ENCODE measurements around the gene NR2E3.

The NR2E3 gene
- 0 reads per million in 2 donors for total RNA-seq

DNA sequence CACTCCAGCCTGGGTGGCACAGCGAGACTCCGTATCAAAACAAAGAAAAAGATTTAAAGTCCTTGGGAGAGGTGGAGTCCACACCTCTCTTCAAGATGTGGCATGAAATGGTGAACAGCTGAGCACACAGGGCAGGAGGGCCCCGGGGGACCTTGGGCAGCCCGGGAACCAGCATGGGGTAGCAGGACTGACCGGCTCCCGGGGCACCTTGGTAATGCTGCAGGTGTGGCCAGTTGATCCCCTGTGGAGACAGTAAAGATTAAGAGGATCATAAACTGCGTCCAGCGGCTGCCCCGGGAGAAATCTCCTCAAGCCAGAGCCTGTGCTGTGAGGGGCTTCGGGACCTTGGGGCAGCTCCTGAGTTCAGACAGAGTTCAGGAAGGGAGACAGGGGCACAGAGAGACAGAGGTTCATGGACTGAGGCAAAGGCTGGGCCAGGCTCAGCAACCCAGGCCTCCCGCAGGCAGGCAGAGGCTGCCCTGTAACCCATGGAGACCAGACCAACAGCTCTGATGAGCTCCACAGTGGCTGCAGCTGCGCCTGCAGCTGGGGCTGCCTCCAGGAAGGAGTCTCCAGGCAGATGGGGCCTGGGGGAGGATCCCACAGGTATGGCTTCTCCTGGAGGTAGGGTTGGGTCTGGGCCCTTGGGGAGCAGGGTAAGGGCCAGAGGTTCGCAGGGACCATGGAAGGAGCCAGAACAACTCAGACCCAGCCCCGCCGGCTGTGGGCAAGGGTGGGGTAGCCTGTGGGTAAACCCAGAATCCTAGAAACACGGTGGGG lies at the start of gene NR2E3:
TSS of gene NR2E3 (plus strand) at position 299 of the 780 bp plus-strand sequence. CDS start at position 489, 190 bp downstream.
- DNase-seq, result no peak

DNA sequence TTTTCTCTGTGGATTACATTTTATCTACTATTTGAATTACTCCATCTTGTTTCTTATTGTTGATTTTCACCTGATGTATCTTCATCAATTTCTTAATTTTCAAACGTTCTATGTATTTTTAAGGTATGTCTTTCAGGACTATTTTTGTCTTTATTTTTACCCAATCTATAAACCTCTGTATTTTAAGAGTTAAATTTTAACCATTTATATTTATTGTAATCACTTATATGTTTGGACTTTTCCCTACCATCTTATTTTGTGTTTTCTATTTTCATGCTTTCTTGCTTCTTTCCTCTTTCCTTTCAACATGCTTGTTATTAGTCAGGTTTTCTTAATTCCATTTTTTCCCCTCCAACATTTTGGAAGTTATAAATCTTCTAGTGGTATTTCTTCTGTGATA lies 49.5 kb upstream of the NR2E3 start:
- no peak for DNase-seq

DNA sequence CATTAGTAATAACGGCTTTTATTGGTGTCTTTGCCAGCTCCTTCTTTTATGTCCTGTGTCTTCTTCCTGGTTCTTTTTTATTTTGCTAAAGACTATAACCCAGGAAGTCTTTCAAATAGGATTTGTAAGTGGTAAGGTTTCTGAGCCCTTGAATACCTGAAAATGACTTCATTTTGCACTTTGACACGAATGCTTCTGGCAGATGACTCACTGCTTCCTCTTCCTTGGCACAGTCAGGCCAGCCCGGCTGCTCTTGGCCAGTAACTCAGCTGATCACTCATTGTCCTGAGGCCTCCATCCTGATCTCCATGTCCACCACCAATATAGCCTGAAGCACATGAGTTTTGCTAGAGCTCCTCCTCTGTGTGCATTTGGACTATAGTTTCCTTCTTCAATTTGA lies 48.7 kb upstream of the NR2E3 start:
- DNase-seq, result no peak

DNA sequence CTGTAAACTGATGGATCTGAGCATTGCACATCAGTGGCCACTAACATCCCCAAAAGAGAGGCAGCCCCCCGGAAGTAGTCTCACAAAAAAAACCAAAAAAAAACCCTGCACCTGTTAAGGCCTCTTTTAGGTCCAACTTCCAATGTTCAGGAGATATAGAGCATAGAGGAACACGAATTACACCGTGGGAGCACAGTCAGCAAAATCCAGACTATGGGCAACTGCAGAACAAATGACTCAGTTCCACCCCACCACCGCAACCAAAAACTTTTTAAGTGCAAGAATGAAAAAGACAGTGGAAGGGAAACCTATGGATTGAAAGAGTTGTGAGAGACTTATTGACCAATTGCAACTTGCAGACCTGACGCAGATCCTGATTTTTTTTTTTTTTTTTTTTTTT lies 42.2 kb upstream of the NR2E3 start:
- no peak for DNase-seq

DNA sequence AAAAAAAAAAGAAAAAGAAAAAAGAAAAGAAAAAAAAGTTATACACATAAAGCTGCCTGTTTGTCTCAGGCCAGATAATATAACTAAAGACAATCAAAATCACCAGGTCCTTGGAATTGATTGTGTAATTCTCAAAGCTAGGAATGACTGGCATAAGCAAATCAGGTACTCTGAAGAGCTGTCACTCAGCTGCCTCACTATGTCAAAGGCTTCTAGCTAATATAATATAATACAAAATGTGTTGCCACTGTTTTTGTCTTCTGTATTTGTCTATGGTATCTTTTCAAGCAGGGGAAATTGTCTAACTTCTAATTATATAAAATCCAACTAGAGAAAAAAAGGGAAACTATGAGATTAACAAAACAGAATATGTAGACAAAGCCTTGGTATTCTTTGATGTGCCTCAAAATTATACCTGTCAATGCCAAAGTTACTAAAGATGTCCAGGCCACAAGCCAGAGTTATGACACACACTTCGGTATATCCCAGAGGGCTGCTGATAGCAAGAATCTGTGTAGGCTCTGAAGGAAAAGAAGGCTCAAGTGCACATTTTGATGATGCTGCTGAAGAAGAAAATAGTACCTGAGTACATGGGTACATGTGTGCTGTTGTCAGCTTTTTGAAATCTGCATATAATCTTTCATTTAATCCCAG lies 37.0 kb upstream of the NR2E3 start:
- DNase-seq, result no peak

DNA sequence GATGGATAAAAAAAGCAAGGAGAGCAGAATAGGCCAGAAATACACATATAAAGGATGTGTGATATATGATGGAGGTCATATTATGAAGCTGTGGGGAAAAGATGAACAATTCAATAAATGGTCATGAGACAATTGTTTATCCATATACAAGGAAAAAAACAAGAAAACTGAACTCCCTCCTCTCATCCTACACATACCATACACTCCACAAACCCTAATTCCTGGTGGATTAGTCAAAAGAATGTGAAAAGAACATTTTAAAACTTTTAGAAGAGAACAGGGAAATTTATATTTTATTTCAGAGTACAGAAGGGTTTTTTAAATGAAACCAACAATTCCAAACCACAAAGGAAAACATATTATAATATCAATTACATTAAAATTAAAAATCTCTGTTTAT lies 34.5 kb upstream of the NR2E3 start:
- DNase-seq, result no peak

DNA sequence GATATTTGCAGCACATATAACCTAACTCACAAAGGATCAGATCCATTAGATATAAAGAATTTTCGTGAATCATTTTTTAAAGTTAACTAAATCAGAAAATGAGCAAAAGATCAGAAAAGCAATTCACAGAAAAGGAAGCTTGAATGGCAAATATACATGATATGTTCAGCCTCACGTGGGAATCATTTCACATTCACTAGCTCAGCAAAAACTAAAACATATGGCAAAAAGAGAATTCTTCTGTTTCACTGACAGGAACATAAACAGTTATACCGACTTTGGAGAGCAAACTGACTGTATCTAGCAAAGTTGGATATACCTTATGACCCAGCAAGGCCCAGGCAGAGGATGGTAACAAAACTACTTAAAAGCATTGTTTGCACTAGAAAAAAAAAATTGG lies 34.0 kb upstream of the NR2E3 start:
- no peak for DNase-seq

DNA sequence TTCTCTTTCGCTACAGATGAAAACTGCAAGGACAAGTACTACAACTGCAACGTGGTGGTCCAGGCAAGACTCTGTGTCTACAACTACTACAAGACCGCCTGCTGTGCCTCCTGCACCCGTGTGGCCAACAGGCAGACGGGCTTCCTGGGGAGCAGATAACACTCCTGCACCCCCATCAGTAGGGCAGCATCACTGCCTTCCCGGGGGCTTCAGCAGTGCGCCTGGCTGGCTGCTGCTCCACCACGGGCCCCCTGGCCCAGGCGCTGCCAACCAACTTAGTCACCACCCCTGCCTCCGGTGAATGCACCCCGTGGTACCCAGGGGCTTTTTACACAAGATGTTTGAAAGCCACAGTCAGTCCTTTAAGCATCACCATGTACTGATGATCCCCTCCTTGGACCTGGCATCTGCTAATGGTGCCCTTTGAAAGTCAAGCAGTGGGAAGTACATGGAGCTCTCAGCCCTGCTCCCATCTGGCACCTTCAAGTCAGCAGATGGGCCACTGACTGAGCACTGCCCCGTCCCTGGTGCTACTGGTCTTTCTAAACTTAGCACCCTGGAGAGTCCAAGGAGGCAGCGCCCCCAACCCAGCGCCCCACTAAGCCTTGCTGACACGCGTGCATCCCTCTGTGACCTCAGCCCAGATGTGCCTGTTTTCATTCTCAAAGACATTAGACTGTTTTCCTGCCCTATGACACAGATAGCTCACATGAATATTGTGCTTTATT lies 33.0 kb upstream of the NR2E3 start:
- no peak for DNase-seq

DNA sequence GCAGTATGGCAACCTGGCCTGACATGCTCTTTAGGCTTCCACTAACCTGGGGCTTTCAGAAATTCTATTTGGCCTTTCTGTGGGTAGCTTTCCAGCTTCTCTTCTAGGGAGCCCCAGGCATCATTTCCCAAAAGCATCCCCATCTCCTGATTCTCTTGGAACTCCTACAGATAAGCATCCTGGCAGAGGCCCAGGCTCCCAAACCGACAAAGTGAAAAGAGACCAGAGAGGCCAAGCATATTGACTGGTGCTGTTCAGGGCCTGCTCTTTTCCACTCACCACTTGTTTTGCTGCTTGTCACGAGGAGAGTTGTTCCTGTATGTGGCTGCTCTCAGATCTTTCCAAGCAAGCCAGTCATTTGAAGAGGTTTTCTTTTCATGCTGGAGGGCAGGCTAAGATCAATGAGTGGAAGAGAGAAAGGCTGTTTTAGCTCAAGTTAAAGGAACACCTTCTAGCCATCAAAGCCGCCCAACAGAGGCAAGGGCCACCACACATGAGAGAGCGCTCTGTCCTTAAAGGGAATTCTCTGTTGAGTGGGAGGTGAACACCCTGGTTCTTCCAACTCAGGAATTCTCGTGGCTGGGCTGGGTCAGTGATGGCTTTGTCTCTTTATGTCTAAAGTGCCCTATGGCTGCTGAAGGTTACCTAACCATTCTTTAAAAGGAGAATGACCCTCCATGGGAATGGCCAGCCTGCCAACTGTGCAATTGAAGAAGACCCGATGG lies 31.1 kb upstream of the NR2E3 start:
- no peak for DNase-seq

DNA sequence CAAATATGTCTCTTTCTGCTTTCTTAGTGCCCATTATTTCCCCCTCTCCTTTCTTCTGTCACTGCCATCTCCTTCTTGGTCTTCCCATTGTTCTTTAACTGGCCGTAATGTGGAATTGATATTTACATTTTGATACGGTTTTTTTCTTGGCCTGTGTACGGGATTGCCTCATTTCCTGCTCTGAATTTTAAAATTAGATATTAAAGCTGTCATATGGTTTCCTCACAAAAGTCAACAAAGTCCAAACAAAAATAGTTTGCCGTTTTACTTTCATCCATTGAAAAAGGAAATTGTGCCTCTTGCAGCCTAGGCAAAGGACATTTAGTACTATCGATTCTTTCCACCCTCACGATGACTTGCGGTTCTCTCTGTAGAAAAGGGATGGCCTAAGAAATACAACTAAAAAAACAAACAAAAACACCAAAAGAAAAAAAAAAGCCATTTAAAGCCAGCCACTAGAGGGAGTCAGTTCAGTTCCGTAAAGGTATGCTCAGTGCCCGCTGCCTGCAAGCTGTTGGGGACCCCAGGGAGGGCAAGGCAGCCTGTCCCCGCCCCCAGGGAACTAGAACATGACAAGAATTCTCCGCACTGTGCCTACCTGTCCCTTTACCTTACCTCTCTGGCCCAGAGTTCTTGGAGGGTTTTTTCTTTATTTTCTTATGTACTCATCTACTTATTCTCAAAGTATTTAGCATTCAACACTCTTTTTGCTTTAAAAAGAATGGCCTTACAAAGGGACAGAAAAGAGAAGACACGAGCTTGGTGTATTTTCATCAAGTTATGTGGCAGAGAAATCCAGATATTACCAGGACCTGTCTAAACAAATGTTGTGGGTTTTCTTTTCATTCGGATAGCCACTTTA lies 30.0 kb upstream of the NR2E3 start:
- DNase-seq, result no peak

DNA sequence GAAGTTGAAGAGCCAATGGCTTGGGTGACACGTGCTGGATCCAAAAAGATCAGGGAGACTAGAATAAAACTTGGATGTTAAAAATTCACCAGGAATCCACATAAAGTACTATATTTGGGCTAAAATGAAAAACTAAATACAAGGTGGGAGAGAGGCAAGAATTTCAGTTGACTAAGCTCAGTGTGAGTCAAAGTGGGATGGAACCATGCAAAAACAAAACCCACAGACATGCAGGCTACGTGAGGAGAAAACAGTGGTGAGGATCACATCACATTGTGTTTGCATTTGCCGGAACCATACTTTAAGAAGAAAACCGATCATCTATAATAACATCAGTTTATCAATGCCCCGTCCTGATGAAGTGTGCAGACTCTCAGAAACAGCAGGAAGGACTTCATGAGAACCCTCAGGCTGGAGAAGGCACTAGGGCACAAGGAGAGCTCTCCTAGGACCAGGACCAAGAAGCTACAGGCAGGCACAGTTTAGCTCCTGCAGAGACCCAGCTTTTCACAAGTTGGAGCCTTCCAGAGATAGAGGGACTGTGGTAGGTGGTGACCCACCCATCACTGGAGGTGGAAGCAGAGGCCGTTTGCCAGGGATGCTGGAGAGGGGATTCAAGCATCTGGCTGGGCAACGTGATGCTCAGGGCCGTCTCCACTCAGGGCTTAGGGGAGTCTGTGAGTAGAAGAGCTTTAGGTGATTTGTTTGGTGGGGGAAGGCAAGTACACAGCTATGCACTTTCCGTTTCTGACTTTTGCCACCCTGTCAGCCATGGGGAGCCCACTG lies 29.0 kb upstream of the NR2E3 start:
- DNase-seq, result no peak

DNA sequence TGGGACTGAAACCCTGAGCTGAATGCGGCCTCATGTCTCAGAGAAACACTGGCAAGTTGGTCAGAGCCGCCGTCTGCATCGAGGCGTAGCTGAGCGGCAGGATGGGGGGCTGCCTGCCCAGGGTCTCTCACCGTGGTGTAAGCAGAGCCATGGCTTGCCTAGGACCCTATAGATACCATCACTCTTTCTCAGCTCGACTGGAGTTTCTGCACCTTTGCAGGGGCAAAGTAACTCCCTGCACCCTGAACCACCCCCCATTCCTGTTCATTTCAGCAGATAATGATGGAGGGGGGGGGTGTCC lies 28.4 kb upstream of the NR2E3 start:
- no peak for DNase-seq

DNA sequence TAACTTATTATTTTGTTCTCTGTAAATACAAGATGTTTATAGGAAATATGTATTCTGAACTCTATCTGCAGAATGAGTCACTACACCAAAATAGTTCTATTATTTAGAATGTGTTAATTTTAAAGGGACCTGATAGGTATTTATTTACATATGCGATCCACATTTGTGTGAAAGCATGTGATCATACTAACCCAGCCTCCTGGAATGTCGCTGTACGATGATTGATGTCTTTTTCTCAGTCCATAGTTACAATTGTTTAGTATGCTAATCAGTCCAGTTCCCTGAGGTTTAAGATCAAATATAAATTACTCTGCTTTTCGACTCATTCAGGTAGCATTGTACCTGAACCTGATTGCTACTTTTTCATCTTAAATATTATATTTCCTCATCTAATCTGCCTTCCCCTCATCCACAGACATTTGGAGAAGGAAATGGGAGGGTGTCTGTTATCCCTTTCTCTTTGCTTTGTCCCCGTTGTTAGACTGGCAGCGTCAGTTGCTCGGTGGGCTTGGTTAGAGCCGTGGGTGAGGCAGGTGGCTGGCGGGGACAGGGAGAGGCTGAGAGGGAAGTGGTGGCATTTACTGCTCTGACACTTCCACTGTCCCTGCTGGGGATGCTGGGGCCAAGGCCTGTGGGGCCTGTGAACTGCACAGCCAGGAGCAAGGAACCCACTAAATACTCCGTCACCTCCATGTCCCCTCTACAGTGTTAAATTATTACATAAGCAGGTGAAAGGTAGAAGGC lies 27.8 kb upstream of the NR2E3 start:
- DNase-seq, result no peak

DNA sequence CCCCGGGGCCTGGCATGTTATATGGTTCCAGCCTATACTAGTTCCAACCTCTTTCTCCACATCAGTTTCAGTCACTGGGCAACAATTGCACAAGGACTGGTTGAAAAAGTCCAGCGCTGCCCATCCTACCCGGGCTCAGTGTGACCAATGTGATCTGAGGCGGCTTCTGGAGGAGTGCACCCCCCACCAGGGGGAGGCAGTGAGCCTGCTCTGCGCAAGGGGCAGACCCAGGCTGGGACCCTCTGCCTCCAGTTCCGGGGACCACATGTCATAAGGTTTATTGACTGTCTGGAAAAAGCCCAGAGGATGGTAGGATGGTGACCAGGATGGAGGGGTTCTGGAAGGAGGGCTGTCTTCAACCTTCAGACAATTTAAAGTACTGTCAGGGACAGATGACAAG lies 25.6 kb upstream of the NR2E3 start:
- no peak for DNase-seq

DNA sequence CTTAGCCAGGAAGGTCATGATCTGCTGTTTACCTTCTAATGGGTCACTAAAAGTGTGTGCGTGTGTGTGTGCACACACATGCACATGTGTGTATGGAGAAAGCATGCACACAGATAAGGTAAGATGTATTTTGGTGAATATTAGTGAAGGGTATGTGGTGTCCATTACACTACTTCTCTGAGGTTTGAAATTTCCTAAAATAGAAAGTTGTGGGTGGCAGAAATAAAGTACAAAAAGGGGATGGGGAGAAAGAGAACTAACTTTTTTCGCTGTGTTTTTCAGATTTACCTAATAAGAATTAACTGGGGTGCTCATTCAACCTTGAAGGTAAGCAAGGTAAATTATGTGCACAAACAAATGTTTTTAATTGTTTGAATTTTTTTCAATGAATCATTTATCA lies 24.4 kb upstream of the NR2E3 start:
- no peak for DNase-seq

DNA sequence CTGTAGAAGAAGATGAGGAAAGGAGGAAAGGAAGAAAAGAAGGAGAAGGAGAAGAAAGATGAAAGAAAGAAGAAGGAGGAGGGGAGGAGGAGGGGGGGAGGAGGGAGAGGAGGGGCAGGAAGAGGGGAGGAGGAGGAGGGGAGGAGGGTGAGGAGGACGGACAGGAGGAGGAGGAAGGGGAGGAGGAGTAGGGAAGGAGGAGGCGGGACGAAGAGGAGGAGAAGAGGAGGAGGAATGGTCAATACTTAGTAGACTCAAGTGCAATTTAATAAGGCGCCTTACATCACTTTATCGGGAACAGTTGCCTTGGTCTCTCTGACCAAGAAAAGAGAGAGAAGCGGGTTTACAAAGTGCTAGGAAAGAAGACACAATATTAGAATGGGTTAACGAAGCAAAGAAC lies 23.7 kb upstream of the NR2E3 start:
- DNase-seq, result no peak

DNA sequence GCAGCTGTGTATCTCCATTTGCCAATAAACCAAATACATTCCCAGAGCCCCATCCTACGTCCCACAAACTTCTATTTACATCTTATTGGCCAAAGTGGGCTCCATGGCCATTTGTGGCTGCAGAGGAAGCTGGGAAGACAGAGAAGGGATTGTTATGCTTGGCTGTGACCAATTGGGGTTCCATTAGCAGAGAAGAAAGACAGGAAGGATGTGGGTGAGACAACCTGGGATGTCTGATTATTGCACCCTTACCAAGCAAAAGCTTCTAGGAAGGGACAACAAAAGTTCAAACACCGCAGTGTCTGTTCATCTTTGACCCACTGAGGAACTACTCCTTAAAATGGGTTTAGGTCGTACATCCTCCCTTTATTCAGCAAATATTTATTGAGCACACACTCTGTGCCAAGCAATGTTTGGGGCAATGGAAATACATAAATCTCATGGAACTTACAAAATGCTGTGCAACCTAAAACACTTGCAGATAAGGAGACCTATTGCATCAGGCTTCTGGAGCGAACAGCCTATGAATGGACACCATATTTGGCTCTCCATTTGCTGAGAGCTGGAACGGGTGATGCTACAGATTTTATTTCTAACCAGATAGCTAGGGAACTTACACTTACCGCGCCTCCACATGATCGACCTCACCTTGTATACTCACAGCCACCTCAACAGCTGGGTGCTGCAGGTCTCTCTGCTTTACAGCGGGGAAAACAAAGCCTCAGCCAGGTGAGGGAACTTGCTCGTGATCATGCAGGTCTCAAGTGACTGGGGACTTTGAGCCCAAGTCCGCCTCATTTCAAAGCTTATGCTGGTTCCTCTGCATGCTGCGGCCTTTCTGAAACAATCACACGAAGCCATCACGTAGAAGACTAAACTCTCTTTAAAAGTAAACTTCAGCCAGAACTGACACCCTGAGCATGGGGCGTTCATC lies 21.4 kb upstream of the NR2E3 start:
- no peak for DNase-seq

DNA sequence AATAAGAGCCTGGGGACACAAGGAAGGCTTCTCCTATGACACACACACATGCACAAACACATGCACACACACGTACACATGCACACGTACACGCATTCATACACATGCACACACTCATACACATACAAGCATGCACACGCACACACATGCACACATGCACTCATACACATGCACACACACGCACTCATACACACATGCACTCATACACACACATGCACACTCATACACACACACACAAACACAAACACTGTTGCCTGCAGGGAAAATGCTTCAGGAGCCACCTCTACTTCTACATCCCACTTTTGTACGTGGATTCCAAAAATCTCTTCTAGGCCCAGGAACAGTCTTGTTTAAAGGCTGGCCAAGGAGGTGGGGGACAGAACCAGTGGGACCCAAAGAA lies 20.7 kb upstream of the NR2E3 start:
- no peak for DNase-seq

DNA sequence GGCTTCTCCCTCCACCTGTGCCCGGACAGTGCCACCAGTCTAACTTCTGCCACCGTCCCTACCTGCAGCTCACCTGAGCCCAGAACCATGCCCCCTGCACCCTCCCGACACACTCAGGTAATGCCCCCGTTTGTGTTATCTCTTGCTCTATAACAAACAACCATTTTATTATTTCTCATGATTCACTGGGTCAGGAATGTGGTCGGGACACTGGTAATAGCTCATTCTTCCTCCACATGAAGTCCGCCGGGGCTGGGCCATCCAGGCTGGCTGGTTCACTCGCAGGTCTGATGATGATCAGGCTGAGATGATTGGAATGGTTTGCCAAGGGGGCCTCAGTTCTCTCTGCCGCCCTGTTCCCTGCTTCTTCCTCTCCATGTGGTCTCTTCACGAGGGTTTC lies 20.3 kb upstream of the NR2E3 start:
- no peak for DNase-seq

DNA sequence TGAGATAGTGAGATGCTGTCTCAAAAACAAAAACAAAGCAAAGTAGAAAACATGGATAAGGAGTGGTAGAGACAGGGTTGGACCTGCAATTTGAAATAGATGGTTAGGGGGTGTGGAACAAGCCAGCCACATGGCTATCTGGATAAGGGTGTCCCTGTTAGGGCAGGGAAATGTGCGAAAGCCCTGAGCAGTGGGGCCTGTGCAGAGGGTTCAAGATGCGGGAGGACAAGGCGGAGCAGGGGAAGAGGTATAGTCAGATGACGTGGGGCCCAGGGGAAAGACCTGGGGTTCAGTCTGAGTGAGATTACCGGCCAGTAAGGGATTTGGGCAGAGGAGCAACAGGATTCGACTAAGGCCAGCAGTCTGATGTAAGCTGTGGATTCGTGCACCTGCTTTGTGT lies 18.4 kb upstream of the NR2E3 start:
- no peak for DNase-seq
